Right lobe of liver (tissue), 4 donors: ENCODE results near the gene WNT3.

Experiments used
- POLR2A ChIP-seq: fragments of 450-650 bp; IDR thresholded peaks from one replicate; pipeline ENCODE4 v1.6.1; 2017; ENCODE audit warnings: antibody characterized with exemption, mild to moderate bottlenecking
- TF ChIP-seq, protein P1 (sequence below), 4 donors: fragments of 200-600 bp in 3 of 4; fragments of 450-650 bp in 1 of 4; IDR thresholded peaks; one replicate each; pipeline versions ENCODE4 v1.5.1 to v1.8.0; 2016 to 2022; ENCODE audit warnings: antibody characterized with exemption in 4 of 4, mild to moderate bottlenecking in 2 of 4
- donor health status: DM: no; HTN: no; CAD: no.
- donor health status: DM: no; HTN: no; CAD: no.
- donor health status: DM: no; HTN: yes; CAD: no.

- TF ChIP-seq, protein P1, sequence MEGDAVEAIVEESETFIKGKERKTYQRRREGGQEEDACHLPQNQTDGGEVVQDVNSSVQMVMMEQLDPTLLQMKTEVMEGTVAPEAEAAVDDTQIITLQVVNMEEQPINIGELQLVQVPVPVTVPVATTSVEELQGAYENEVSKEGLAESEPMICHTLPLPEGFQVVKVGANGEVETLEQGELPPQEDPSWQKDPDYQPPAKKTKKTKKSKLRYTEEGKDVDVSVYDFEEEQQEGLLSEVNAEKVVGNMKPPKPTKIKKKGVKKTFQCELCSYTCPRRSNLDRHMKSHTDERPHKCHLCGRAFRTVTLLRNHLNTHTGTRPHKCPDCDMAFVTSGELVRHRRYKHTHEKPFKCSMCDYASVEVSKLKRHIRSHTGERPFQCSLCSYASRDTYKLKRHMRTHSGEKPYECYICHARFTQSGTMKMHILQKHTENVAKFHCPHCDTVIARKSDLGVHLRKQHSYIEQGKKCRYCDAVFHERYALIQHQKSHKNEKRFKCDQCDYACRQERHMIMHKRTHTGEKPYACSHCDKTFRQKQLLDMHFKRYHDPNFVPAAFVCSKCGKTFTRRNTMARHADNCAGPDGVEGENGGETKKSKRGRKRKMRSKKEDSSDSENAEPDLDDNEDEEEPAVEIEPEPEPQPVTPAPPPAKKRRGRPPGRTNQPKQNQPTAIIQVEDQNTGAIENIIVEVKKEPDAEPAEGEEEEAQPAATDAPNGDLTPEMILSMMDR (IDR thresholded peaks at IDR 0.05) = no peak
- no peak for TF ChIP-seq POLR2A
Observed at GRCh38 chr17:46773221-46773605, 45.3 kb downstream of the WNT3 start.
